Measurements from ENCODE around the gene PGM1.

The PGM1 gene

DNA sequence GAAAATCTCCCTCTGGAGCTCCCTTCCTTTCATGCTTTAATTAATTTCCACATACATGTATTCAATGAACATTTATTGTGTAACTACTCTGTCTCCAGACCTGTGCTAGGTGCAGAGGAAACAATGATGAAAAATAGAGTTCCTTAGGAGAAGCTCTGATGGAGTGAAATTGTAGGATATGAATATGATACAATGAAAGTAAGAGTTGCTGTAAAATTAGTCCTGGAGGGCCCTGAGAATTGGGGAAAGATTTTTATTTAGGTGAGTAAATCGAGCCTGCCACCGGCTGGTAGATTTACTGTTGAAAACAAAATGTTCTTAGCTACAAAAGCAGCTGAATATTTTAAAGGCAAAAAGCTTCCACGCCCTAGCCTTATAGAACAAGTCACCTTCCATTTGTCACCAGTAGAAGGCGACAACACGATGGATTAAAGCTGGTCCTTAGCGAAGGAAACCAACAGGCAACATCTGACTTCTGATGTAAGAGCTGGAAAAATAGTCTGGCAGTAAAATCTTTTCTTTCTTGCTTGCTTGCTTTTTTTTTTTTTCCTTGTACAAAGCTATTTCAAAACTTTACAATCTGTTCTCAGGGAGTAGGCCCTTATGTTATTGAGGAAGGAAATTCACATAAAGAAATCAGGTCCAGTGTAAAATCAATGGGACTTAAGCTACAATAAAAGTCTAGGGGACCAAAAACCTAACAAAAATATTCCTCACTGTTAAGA lies 98.7 kb downstream of the PGM1 start:
- no peaks in the 10 kb centered on the region for H3K9me3 ChIP-seq
- no peak overlapping the region for H3K4me3 ChIP-seq (ENCODE audit: low read depth, low read length)
- no peaks in the 10 kb centered on the region for H3K4me1 ChIP-seq
- H3K27me3 ChIP-seq, result no peaks in the 10 kb centered on the region
- TF ChIP-seq, protein P1, sequence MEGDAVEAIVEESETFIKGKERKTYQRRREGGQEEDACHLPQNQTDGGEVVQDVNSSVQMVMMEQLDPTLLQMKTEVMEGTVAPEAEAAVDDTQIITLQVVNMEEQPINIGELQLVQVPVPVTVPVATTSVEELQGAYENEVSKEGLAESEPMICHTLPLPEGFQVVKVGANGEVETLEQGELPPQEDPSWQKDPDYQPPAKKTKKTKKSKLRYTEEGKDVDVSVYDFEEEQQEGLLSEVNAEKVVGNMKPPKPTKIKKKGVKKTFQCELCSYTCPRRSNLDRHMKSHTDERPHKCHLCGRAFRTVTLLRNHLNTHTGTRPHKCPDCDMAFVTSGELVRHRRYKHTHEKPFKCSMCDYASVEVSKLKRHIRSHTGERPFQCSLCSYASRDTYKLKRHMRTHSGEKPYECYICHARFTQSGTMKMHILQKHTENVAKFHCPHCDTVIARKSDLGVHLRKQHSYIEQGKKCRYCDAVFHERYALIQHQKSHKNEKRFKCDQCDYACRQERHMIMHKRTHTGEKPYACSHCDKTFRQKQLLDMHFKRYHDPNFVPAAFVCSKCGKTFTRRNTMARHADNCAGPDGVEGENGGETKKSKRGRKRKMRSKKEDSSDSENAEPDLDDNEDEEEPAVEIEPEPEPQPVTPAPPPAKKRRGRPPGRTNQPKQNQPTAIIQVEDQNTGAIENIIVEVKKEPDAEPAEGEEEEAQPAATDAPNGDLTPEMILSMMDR (IDR thresholded peaks at IDR 0.05; ENCODE audit: low read depth, low read length), result peak; percentile 73
- peak; percentile 41 for DNase-seq
- H3K36me3 ChIP-seq, result no peaks in the 10 kb centered on the region

- no peaks in the 10 kb centered on the region for H3K4me1 ChIP-seq
- TF ChIP-seq, protein P1 (IDR thresholded peaks at IDR 0.05; ENCODE audit: low read depth, low read length), result no peak
- H3K36me3 ChIP-seq, result no peaks in the 10 kb centered on the region
- no peaks in the 10 kb centered on the region for H3K9me3 ChIP-seq
- H3K4me3 ChIP-seq (ENCODE audit: low read depth, low read length), result no peak overlapping the region
- no peak for DNase-seq
- H3K27me3 ChIP-seq, result no peaks in the 10 kb centered on the region
Observed at GRCh38 chr1:63693944-63694571, 100.8 kb downstream of the PGM1 start.

- DNase-seq, result no peak
- H3K9me3 ChIP-seq, result no peaks in the 10 kb centered on the region
Observed at GRCh38 chr1:63698001-63698838, 105.0 kb downstream of the PGM1 start.

GRCh38 chr1:63701187-63701586 lies 108.0 kb downstream of the PGM1 start:
- no peak for DNase-seq
- TF ChIP-seq, protein P1 (IDR thresholded peaks at IDR 0.05; ENCODE audit: low read depth, low read length), result no peak
- Histone ChIP-seq H3K9me3 (no peaks in the 10 kb centered on the region), H3K4me3 (ENCODE audit: low read depth, low read length) (no peak overlapping the region), H3K4me1 (no peaks in the 10 kb centered on the region), H3K36me3 (no peaks in the 10 kb centered on the region), H3K27me3 (no peaks in the 10 kb centered on the region)

More at GRCh38 chr1:63698001-63698838, 105.0 kb downstream of the PGM1 start:
- Histone ChIP-seq H3K4me1 (no peaks in the 10 kb centered on the region), H3K4me3 (ENCODE audit: low read depth, low read length) (no peak overlapping the region), H3K36me3 (no peaks in the 10 kb centered on the region), H3K27me3 (no peaks in the 10 kb centered on the region)
- TF ChIP-seq, protein P1 (IDR thresholded peaks at IDR 0.05; ENCODE audit: low read depth, low read length), result no peak

DNA sequence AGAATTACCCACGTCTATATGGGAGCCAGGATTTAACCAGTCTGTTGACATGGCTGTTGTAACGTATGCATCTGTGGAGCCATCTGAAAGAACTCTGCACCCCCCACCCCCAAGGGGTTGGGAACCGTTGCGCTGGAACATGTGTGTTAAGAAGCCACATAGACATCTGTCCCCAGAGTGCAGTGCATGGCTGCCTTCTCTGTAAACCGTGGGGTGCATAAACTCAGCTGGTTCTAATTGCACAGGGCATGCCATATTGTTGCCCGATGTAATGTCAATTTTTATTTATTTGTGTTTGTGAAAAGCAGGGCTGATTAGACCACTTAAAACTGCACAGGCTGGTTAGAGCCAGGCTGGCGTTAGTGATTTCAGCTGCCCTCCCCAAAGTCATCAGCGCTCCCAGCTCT lies 110.5 kb downstream of the PGM1 start:
- Histone ChIP-seq H3K9me3 (no peaks in the 10 kb centered on the region), H3K4me1 (no peaks in the 10 kb centered on the region), H3K36me3 (no peaks in the 10 kb centered on the region), H3K27me3 (no peaks in the 10 kb centered on the region), H3K4me3 (ENCODE audit: low read depth, low read length) (no peak overlapping the region)
- TF ChIP-seq, protein P1 (IDR thresholded peaks at IDR 0.05; ENCODE audit: low read depth, low read length), result no peak
- no peak for DNase-seq

Measured in BE2C (cell line).